HG02763 (cell line): ENCODE results near the gene HBG1.

Experiments
- ATAC-seq: cut with Tn5 transposase; IDR thresholded peaks from one replicate; pipeline ENCODE4 v1.9.1; 2021; ENCODE audit warnings: mild to moderate bottlenecking, moderate library complexity; ENCODE audit not compliant: unreplicated experiment

The HBG1 gene

DNA sequence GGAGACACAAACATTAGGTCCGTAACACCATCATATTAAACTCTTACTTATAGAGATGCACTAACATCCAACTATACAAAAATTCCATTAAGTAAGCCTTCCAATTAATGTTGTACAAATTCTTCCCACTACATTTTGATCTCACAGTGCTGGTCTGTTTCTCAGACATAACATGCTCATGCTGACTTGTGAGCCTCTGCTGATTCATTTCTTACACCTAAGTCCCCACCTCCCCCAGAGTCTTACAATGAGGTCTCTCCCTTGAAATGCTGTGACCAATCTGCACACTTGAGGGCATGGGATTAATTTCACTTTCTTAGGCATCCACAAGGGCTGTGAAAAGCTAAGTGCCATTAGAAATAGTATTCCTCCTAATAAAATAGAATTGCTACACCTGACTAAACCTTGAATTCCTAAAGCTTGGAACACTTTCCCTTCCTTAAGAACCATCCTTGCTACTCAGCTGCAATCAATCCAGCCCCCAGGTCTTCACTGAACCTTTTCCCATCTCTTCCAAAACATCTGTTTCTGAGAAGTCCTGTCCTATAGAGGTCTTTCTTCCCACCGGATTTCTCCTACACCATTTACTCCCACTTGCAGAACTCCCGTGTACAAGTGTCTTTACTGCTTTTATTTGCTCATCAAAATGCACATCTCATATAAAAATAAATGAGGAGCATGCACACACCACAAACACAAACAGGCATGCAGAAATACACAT lies 2.0 kb downstream of the HBG1 start:
- no peak for ATAC-seq

DNA sequence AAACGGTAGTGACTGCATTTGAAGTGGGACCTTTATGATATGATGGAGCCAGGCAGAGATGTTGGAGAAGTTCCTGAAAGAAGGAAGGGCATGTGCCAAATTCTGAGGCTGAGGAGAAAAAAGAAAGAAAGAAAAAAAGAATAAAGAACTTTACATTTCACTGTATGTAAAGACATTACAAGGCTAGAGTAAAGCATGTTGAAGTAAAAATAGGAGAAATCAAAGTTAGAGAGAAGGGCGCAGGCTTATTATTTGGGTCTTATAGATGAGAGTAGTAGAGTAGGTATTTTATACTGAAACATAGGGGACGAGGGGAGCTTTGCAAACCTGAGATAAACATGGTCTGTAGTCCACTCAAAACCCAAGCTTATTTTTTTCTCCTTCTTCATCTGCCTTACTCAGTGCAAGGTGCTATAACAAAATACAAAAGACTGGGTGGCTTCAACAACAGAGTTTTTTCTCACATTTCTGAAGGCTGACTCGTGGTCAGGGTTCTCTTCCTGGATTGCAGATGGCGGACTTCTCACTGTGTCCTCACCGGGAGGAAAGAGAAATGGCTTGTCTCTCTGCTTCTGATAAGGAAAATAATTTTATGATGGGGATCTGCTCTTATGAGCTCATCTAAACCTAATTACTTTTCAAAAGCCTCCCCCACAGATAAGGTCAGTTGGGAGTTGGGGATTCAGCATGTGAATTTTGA lies 2.7 kb downstream of the HBG1 start:
- no peak for ATAC-seq

DNA sequence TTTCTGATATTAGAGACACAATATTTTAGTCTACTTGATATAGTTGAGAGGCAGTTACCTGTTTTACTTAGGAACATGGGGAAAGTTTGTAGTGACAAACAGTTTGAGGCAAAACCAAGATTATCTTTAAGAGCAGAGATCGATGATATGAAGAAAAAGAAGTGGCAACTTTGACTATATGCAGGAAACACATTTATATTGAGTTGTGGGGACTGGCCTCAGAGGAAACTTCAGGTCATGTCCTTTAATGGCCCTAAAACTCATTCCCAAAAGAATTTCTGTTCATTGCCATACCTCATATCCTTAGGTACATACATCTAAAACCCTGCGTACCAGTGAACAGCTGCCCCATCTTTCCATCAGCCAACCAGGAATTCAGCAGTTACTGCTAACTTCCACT lies 4.5 kb downstream of the HBG1 start:
- no peak for ATAC-seq

DNA sequence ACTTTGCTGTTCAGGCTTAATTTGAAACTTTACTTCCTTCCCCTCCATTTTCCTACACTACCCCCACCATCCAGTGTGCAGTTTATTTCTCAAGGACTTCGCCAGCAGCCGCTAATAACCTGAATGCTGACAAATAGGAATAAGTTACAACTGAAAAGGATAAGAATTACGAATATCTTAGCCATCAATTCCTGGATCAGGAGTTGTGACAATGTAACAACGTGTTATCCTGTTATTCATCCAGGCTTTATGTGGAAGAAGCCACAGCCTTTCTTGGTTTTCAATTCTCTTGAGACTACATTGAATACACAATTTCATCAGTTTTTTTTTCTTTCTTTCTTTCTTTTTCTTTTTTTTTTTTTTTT lies 5.9 kb downstream of the HBG1 start:
- no peak for ATAC-seq

DNA sequence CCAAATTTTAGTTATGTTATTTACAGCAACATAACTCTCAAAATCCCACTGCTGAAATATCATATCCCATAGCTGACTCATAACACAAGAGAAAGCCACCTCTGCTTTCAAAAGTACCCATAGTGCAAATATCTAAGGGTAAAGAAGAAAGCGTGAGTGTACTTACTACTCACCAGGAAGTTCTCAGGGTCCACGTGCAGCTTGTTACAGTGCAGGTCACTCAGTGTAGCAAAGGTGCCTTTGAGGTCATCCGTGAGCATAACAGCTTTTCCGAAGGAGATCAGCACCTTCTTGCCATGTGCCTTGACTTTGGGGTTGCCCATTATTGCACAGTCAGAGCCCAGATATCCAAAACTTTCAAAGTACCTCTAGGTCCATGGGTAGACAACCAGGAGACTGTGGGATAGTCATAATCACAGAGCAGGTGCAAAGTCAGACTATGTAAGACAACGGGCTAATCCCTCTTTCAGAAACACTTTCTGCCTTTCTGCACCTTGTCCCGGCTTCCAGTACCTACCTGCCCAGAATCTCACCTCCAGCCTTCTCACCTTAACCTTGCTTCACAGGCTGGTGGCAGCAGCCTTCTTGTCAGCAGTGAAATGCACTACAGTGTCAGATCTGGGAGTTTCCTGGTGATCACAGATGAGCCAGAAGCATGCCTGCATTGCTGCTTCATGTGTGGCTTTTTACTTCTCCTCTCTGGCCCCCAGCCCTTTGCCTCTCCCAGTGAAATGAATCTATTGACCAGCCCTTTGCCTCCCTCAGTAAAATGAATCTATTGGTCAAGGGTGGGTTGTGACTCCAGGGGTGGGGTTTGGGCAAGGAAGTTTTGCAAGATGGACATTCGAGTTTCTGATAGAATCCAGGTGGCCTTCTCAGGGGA lies 6.5 kb downstream of the HBG1 start:
- no peak for ATAC-seq

DNA sequence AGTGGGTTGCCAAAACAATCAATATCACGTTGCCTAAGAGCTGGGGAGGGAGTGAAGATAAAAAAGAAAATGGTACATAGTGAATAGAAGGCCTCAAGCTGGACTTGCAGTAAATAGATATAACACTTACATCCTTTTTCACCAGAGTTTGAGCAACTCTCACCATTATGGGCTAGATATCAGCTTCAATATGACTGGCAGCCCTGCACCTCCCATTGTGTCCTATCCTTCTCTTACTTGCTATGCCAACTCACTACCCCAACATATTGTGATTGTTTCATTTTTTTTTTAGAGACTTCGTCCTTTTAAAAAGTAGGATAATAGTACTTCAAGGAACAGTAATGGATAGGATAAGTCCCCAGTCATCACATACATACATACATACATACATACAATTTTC lies 7.4 kb downstream of the HBG1 start:
- ATAC-seq, result no peak

DNA sequence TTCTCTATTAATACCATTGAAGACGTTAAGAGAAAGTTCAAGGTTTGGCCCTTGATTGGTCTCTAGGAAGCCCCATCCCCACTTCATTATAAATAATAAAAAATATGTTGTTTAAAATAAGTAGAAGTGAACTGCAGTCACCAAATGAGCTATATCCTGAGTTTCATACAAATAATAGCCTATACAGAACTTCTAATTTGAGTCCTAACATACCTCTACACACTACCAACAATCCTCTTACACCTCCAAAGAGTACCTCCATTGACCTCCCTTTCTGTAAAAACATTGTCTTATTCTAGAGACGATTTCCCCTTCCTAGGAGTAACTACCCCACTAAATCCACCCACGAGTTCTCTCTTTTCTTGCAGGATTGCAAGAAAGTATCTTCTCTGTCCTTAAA lies 8.2 kb downstream of the HBG1 start:
- ATAC-seq, result no peak

DNA sequence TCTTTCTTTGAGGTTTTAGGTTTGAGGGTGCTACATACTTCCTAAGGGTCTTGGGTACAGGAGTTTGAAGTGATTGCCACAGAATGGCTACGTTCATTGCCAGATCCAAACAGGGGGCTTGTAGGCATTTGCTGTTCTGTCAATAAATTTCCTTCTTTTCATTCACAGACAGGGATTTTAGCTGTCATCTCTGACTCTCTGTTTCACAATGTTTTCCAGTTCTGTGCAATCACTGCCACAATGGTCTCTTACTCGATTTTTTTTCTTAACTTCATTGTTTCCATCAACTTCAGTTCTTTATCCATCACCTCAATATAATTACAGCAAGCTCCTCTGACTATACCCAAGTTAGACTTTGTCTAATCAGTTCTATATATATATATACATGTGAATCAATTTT lies 9.2 kb downstream of the HBG1 start:
- no peak for ATAC-seq

DNA sequence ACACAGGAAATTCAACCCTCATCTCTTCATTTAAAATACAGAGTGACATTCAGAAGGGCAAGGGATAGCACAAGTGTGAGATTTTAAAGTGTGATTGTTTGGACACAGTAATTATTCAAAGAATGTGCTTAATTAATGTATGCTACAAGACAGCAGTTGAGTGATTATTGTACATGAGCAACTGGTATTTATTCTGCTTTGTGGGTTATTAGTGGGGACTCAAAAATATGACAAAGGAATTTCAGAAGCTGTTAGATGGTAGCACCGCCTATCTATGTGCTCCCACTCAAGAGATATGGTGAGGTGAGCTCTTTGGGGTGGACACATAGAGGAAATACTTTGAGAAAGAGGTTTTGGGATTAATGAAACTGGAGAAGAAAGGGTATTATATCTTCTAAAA lies 9.6 kb downstream of the HBG1 start:
- ATAC-seq, result no peak

DNA sequence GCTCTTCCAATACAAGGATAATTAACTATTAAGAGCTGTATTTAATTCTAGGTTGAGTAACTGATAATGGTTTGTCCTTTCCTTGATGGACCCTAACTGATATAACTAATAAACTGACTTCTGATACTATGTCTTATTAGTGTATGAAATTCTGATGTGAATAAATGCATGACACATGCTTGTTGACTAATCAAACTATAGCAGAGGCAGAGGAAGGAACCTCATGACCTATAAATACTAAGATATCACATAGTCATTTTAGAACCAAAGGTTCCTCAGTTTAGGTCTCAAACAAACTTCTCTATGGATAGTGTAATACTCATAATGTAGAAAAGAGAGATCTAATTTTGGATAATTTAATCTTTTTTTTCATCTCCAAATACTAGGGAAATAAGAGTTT lies 10.6 kb downstream of the HBG1 start:
- ATAC-seq, result no peak

DNA sequence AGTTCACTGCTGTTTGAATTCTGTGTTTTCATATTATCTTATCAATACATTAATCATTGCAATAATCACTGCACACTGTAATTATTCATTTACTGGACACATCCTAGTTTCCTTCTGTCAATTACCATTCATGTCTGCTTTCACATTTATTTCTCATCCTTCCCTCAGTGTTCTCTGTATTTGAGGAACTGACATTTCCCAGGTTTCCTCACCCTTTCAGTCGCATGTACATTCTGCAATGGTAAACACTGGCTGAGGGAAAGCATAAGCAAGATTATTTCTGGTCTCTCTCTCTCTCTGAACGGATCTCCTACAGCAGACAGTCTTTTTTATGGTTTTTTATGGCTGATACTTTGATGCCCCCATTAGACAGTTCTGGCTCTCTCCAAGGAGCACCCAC lies 11.2 kb downstream of the HBG1 start:
- ATAC-seq, result no peak

DNA sequence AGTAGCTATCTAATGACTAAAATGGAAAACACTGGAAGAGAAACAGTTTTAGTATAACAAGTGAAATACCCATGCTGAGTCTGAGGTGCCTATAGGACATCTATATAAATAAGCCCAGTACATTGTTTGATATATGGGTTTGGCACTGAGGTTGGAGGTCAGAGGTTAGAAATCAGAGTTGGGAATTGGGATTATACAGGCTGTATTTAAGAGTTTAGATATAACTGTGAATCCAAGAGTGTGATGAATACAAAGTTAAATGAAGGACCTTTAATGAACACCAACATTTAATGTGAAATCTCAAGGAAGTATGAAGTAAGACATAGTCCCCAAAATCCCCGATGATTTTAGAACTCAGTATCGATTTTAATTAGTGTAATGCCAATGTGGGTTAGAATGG lies 12.2 kb downstream of the HBG1 start:
- ATAC-seq, result no peak

DNA sequence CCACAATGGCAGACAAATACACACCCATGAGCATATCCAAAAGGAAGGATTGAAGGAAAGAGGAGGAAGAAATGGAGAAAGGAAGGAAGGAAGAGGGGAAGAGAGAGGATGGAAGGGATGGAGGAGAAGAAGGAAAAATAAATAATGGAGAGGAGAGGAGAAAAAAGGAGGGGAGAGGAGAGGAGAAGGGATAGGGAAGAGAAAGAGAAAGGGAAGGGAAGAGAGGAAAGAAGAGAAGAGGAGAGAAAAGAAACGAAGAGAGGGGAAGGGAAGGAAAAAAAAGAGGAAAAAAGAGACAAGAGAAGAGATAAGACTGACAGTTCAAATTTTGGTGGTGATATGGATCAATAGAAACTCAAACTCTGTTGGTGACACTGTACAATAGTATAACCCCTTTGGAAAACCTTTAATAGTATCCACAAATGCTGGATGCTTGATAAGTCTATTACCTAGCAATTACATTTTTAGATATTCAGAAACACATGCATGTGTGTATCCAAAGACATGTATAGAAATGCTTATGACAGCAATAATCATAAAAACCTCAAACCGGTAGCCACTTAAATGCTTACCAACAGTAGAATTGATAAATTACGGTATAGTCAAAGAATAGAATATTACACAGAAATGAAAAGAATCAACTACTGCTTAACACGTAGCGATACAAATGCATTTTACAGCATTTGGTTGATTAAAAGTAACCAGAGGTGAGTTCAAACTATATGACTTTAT lies 14.1 kb downstream of the HBG1 start:
- ATAC-seq, result no peak

DNA sequence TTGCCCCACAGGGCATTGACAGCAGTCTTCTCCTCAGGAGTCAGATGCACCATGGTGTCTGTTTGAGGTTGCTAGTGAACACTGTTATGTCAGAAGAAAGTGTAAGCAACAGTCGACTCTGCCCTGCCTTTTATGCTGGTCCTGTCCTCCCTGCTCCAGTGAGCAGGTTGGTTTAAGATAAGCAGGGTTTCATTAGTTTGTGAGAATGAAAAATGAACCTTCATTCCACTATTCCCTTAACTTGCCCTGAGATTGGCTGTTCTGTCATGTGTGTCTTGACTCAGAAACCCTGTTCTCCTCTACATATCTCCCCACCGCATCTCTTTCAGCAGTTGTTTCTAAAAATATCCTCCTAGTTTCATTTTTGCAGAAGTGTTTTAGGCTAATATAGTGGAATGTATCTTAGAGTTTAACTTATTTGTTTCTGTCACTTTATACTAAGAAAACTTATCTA lies 15.2 kb downstream of the HBG1 start, which contains the start of gene HBD:
Gene HBD, minus strand, starts transcription at position 103 of the 454 bp plus-strand sequence. Its CDS starts 50 bp downstream, at position 53.
- ATAC-seq, result peak; percentile 72

DNA sequence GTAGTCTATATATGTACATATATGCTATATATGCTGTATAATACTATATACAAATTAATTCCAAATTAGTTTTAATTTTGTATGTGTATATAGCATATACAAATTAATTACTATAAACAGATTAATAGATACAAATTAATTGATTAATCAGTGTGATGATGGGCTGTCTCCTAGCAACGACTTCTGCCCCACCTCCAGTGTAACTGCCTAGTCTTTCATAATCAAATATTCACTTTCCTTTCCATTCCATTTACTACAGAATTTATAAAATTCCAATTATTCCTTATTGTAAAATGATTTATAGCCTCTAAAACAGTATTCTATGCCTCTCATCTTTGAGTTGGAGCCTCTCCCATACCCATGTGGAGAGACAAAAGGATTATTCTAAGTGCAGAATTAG lies 16.4 kb downstream of the HBG1 start:
- ATAC-seq, result no peak

DNA sequence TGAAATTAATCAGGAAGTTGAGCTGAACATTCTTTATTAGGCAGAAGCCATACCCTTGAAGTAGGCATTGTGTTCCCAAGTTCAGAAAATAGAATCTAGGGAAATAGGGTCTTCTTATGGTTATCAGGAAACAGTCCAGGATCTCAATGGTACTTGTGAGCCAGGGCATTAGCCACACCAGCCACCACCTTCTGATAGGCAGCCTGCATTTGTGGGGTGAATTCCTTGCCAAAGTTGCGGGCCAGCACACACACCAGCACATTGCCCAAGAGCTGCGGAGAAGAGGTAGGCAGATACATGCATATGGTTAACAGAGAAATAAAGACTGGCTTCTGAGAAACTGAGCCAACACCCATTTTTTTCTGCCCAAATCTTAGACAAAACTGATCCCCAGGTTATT lies 16.8 kb downstream of the HBG1 start:
- no peak for ATAC-seq

DNA sequence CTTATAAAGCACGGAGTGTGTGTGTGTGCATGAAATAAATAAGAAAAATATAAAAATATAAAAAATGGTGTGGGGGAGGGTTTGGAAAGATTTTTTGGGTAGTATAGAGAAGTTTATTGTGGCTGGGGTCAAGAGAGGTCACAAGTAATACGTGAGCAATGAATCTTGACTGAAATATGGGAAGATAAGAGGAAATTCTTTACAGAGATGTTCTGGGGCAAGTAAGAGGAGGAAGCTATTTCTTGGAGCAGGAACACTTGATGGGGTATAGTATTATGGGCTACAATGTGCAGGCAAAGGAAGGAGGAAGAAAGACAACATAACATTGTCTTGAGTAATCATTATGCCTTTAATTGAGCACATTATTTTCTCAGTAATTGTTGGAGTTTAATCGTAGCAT lies 17.5 kb downstream of the HBG1 start:
- ATAC-seq, result no peak

DNA sequence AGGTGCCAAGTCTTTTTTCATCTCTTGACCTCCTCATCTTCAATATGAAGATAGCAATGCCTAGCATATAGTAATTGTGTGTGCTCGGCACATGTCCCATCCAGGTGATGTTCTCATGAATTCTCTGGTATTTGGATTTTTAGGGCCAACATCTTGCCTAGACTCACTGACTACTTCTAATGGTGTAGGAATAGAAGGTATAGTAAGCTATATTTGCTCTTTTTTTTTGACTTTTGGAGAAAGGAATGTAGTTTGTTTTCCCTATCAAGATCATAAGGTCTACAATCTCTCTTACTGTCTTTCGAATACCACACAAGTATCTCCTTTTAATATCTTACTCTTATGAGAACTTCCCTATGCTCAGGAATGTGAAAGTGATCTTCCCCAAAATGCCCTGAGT lies 18.5 kb downstream of the HBG1 start:
- no peak for ATAC-seq

DNA sequence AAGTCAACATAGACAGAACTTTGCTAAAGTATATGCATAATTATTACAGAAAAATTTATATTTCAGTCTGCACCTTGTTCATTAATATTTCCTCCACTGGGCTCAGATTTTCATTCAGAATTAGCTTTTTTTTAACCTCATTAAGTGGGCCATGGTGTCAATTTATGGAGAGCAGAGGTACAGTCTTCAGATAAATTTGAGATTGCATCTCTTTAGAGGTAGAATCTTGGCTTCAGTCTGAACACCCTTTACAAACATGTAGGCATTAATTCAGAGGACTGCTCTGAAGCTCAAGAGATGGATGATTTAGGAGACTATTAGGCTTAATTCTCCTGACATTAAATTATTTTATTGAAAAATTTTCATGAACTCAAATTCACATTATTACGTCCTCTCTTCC lies 19.4 kb downstream of the HBG1 start:
- ATAC-seq, result no peak

DNA sequence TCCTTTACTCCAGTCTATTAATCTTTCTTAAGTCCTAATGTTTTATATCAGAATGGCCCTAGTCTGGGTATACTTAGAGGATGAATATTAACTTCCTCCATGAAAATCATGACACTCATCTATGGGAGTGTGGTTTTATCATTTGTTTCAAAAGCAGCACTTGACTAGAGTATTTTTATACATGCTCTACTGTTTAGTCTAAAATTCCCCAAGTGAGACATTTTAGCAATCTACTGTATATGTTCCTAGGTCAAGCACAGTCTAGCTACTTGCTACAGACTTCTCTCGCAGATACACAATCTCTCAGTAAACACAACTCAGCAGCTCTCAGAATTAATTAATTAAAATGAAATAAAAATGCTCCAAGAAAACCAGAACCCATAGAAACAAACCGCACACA lies 19.9 kb downstream of the HBG1 start:
- ATAC-seq, result no peak

DNA sequence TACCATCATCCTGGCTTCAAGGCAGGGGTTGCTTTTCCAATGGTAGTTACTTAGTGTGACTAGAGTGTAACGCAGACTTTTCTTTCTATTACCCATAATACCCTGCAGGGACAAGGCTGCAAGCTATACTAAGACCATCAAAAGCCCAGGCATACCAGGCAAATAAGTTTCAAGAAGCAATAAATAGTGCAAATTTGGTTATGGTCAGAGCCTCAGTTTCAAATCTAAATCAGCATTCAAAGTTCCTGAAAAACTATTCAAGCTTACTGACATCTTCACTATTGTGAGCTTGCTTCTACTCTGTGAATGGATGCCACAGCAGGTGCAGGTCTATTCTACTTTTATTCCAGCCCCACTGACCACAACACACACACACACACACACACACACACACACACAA lies 20.3 kb downstream of the HBG1 start:
- no peak for ATAC-seq
